H1 (cell line): ENCODE measurements around the gene HELZ2. TPM values are rescaled to one million over a fixed set of nuclear protein-coding genes. Genes with fewer than 3 reads are reported as not detected.

Source experiments
- CTCF ChIA-PET: fragments of 300-600 bp; sonication (Branson Sonifier 250); formaldehyde crosslinking; loops from one replicate; lab custom pipeline; 2021; ENCODE audit not compliant: partially characterized antibody; lab: Charles Lee
- POLR2A ChIA-PET: fragments of 300-600 bp; sonication (Branson Sonifier 250); formaldehyde crosslinking; loops from one replicate; lab custom pipeline; 2021; ENCODE audit warnings: inconsistent platforms; ENCODE audit not compliant: partially characterized antibody; lab: Charles Lee
- DNase-seq, 2 experiments: peaks; one replicate each; pipeline versions ENCODE4 v3.0.0 to v3.0.0-alpha.2; 2010 to 2022; ENCODE audit warnings: low spot score in 2 of 2, low read depth in 1 of 2, mixed read lengths in 1 of 2
- FAIRE-seq: peaks from 2 replicates; lab custom pipeline; 2011; peaks lifted over from hg19 to GRCh38; lab: Jason Lieb, UNC
- H2AFZ ChIP-seq: 2 replicates; pipeline ENCODE4 v1.8.1; 2012; ENCODE audit warnings: low read length, inconsistent platforms
- H2AK5ac ChIP-seq: 2 replicates; pipeline ENCODE4 v1.6.1; 2013; ENCODE audit warnings: low read depth, low read length
- H2BK120ac ChIP-seq: replicated peaks from 2 replicates; pipeline ENCODE3; 2013; ENCODE audit warnings: low read depth, low read length, inconsistent platforms
- H2BK12ac ChIP-seq: 2 replicates; pipeline ENCODE4 v1.6.1; 2013; ENCODE audit warnings: low read depth, low read length
- H2BK15ac ChIP-seq: 2 replicates; pipeline ENCODE4 v1.6.1; 2013; ENCODE audit warnings: low read length
- H2BK20ac ChIP-seq: 2 replicates; pipeline ENCODE4 v1.6.1; 2013; ENCODE audit warnings: low read length
- H2BK5ac ChIP-seq: 2 replicates; pipeline ENCODE4 v1.6.1; 2013; ENCODE audit warnings: low read depth, low read length
- H3K14ac ChIP-seq: 2 replicates; pipeline ENCODE4 v1.6.1; 2013; ENCODE audit warnings: inconsistent platforms; ENCODE audit not compliant: insufficient read length
- H3K18ac ChIP-seq: 2 replicates; pipeline ENCODE4 v1.6.1; 2013; ENCODE audit warnings: low read length; ENCODE audit errors: extremely low read depth
- H3K23ac ChIP-seq: 2 replicates; pipeline ENCODE4 v1.6.1; 2013; ENCODE audit warnings: inconsistent platforms; ENCODE audit not compliant: insufficient read length
- H3K23me2 ChIP-seq: 2 replicates; pipeline ENCODE4 v1.6.1; 2013; ENCODE audit warnings: low read depth, low read length
- H3K27ac ChIP-seq: 2 replicates; pipeline ENCODE4 v1.6.1; 2011; ENCODE audit warnings: low read depth, low read length, inconsistent platforms
- H3K27me3 ChIP-seq, 4 experiments: replicated peaks in 1 of 4; 1 replicate in 1 of 4; 2 replicates in 3 of 4; pipeline versions ENCODE4 v1.6.1 to v1.8.1; 2011 to 2013; ENCODE audit warnings: low read length in 3 of 4, mild to moderate bottlenecking in 3 of 4, inconsistent platforms in 2 of 4, mixed read lengths in 2 of 4, moderate library complexity in 1 of 4; ENCODE audit not compliant: control insufficient read depth in 3 of 4, insufficient read depth in 3 of 4; ENCODE audit errors: extremely low read depth in 1 of 4
- H3K36me3 ChIP-seq, 4 experiments: 2 replicates each; pipeline versions ENCODE4 v1.6.1 to v1.8.1; 2011 to 2013; ENCODE audit warnings: mild to moderate bottlenecking in 4 of 4, low read length in 3 of 4, moderate library complexity in 2 of 4, control low read depth in 1 of 4, inconsistent platforms in 1 of 4; ENCODE audit not compliant: insufficient read depth in 4 of 4, control insufficient read depth in 2 of 4
- H3K4ac ChIP-seq: replicated peaks from 2 replicates; pipeline ENCODE3; 2013; ENCODE audit warnings: low read length, low read depth, mixed read lengths, inconsistent platforms; ENCODE audit not compliant: insufficient read length
- H3K4me1 ChIP-seq, 4 experiments: replicated peaks in 1 of 4; 1 replicate in 1 of 4; 2 replicates in 3 of 4; pipeline versions ENCODE4 v1.6.1 to v1.8.1; 2011 to 2013; ENCODE audit warnings: low read length in 3 of 4, inconsistent platforms in 2 of 4, mixed read lengths in 1 of 4; ENCODE audit not compliant: insufficient read depth in 4 of 4, control insufficient read depth in 3 of 4
- H3K4me2 ChIP-seq, 2 experiments: 2 replicates each; pipeline versions ENCODE4 v1.6.1 to v1.8.1; 2011 to 2013; ENCODE audit warnings: low read depth in 2 of 2, low read length in 2 of 2, control low read depth in 1 of 2, inconsistent platforms in 1 of 2, mild to moderate bottlenecking in 1 of 2; ENCODE audit not compliant: insufficient read depth in 1 of 2
- H3K4me3 ChIP-seq, 4 experiments: fragments of 200-600, 300-600 bp in 1 of 4; sonication (generic), shearing (Covaris generic), sonication (Bioruptor Twin) in 1 of 4; 2 replicates each; pipeline versions ENCODE4 v1.5.1 to v1.8.1; 2011 to 2016; ENCODE audit warnings: low read length in 4 of 4, low read depth in 3 of 4, control low read depth in 2 of 4, inconsistent platforms in 2 of 4, mild to moderate bottlenecking in 2 of 4, mixed read lengths in 1 of 4, moderate library complexity in 1 of 4; ENCODE audit not compliant: insufficient read depth in 2 of 4; ENCODE audit errors: extremely low read depth in 1 of 4
- H3K56ac ChIP-seq: replicated peaks from 2 replicates; pipeline ENCODE3; 2013; ENCODE audit warnings: low read depth, mild to moderate bottlenecking, mixed read lengths, low read length, inconsistent platforms; ENCODE audit not compliant: insufficient read length
- H3K79me1 ChIP-seq: 2 replicates; pipeline ENCODE4 v1.6.1; 2013; ENCODE audit warnings: low read depth, low read length, control low read depth
- H3K79me2 ChIP-seq, 2 experiments: 2 replicates each; pipeline versions ENCODE4 v1.6.1 to v1.8.1; 2012 to 2013; ENCODE audit warnings: low read length in 2 of 2, mild to moderate bottlenecking in 2 of 2, inconsistent platforms in 1 of 2; ENCODE audit not compliant: insufficient read depth in 2 of 2, control insufficient read depth in 1 of 2
- H3K9ac ChIP-seq, 4 experiments: replicated peaks in 1 of 4; 1 replicate in 1 of 4; 2 replicates in 3 of 4; pipeline versions ENCODE4 v1.6.1 to v1.8.1; 2011 to 2013; ENCODE audit warnings: low read depth in 3 of 4, low read length in 3 of 4, control low read depth in 2 of 4, mild to moderate bottlenecking in 2 of 4, moderate library complexity in 2 of 4, inconsistent platforms in 1 of 4; ENCODE audit errors: extremely low read depth in 1 of 4
- H3K9me3 ChIP-seq, 2 experiments: 2 replicates each; pipeline versions ENCODE4 v1.6.1 to v1.8.1; 2012 to 2013; ENCODE audit warnings: mild to moderate bottlenecking in 2 of 2, moderate library complexity in 2 of 2, control low read depth in 1 of 2, inconsistent platforms in 1 of 2, low read depth in 1 of 2, low read length in 1 of 2, mixed read lengths in 1 of 2; ENCODE audit not compliant: insufficient read depth in 2 of 2
- H4K20me1 ChIP-seq, 2 experiments: replicated peaks in 1 of 2; 2 replicates each; pipeline versions ENCODE3 to v1.8.1; 2011 to 2013; ENCODE audit warnings: inconsistent platforms in 2 of 2, low read length in 2 of 2, mild to moderate bottlenecking in 1 of 2; ENCODE audit not compliant: insufficient read depth in 2 of 2, control insufficient read depth in 1 of 2
- H4K5ac ChIP-seq: 2 replicates; pipeline ENCODE4 v1.6.1; 2013; ENCODE audit warnings: low read length, low read depth, mixed read lengths, inconsistent platforms; ENCODE audit not compliant: insufficient read length
- H4K8ac ChIP-seq: 2 replicates; pipeline ENCODE4 v1.8.0; 2013; ENCODE audit warnings: mild to moderate bottlenecking, moderate library complexity, low read length, inconsistent platforms; ENCODE audit not compliant: insufficient read depth; ENCODE audit errors: extremely low read depth
- H4K91ac ChIP-seq: replicated peaks from 2 replicates; pipeline ENCODE3; 2013; ENCODE audit warnings: low read length, mixed read lengths, inconsistent platforms; ENCODE audit not compliant: insufficient read length
- ATF3 ChIP-seq: IDR thresholded peaks from 2 replicates; pipeline ENCODE4 v1.6.1; 2011; ENCODE audit warnings: low read depth, mild to moderate bottlenecking, low read length; ENCODE audit not compliant: insufficient read depth
- CEBPB ChIP-seq: IDR thresholded peaks from 2 replicates; pipeline ENCODE4 v1.6.1; 2012; ENCODE audit warnings: low read depth, low read length
- CTBP2 ChIP-seq: IDR thresholded peaks from 2 replicates; pipeline ENCODE4 v1.7.0; 2011; ENCODE audit warnings: borderline replicate concordance, mild to moderate bottlenecking, moderate library complexity, mixed read lengths, low read length; ENCODE audit not compliant: insufficient read depth, insufficient read length
- HDAC2 ChIP-seq, 2 experiments: fragments of 300-600 bp in 1 of 2; sonication (generic) in 1 of 2; IDR thresholded peaks; 2 replicates each; pipeline ENCODE4 v1.6.1; 2011 to 2012; ENCODE audit warnings: low read depth in 2 of 2, low read length in 2 of 2, mild to moderate bottlenecking in 2 of 2, moderate library complexity in 2 of 2, borderline replicate concordance in 1 of 2, inconsistent platforms in 1 of 2
- JUND ChIP-seq: IDR thresholded peaks from 2 replicates; pipeline ENCODE4 v1.6.1; 2011; ENCODE audit warnings: mild to moderate bottlenecking, improper control_type of control experiment, low read length
- RNF2 ChIP-seq: fragments of 200-900, 300-1000 bp; sonication (generic); IDR thresholded peaks from 2 replicates; pipeline ENCODE4 v1.7.1; 2016; ENCODE audit warnings: borderline replicate concordance, low read depth, mild to moderate bottlenecking, antibody characterized with exemption, low read length; ENCODE audit not compliant: poor library complexity, severe bottlenecking; ENCODE audit errors: missing control alignments
- RXRA ChIP-seq: IDR thresholded peaks from 2 replicates; pipeline ENCODE4 v1.6.1; 2011; ENCODE audit warnings: low read depth, mild to moderate bottlenecking, low read length, moderate library complexity; ENCODE audit not compliant: insufficient read depth
- SP1 ChIP-seq: IDR thresholded peaks from 2 replicates; pipeline ENCODE4 v1.6.1; 2011; ENCODE audit warnings: low read depth, low read length
- TAF7 ChIP-seq: optimal IDR thresholded peaks from 2 replicates; pipeline ENCODE3; 2011; ENCODE audit warnings: low read depth, mild to moderate bottlenecking, inconsistent platforms, low read length, moderate library complexity, borderline replicate concordance
- USF2 ChIP-seq: IDR thresholded peaks from 2 replicates; pipeline ENCODE4 v1.6.1; 2011; ENCODE audit warnings: low read length, improper control_type of control experiment
- ZNF274 ChIP-seq: IDR thresholded peaks from 2 replicates; pipeline ENCODE4 v1.7.0; 2012; ENCODE audit warnings: low read length, borderline replicate concordance; ENCODE audit errors: extremely low read depth
- WGBS, 2 experiments: shearing (Covaris generic) in 1 of 2; methylation state at CpG; one replicate each; pipeline versions ENCODE4 v1.1.6 to v1.1.7; 2013 to 2015; ENCODE audit warnings: low lambda C conversion rate in 2 of 2, mixed read lengths in 2 of 2, inconsistent platforms in 1 of 2, low coverage in 1 of 2, missing lambda C conversion rate in 1 of 2; ENCODE audit not compliant: insufficient replicate concordance in 2 of 2, insufficient coverage in 1 of 2, insufficient read length in 1 of 2; ENCODE audit errors: extremely low coverage in 1 of 2, missing lambda C conversion rate in 1 of 2; 5-methylcytosine and 5-hydroxymethylcytosine counted together
- polyA plus RNA-seq, 7 experiments: library from polyadenylated mRNA; depleted of rRNA in 3 of 7; stranded (reverse) in 5 of 7; unstranded in 2 of 7; fragments of >200 nt in 5 of 7; fragments of 200-250 nt in 2 of 7; gene quantifications; 1 replicate in 5 of 7; 2 replicates in 1 of 7; 4 replicates in 1 of 7; pipeline versions ENCODE4 v1.2.1 to v1.2.3, GENCODE V29; 2011 to 2013; ENCODE audit warnings: missing spikeins in 2 of 7, mixed read lengths in 2 of 7
- total RNA-seq: library from RNA; stranded (reverse); fragmentation: NEBNext Ultra II Directional; extraction: Animal tissue kit (Norgen Biotek cat#: 25700); gene quantifications from 2 replicates; pipeline ENCODE4 v1.2.1, GENCODE V29; 2021

Gene HELZ2
- total and polyA plus RNA-seq, 2 of the 8 experiments (the other 6 are each of a cell fraction or from before 2014, with no cell fraction given) = 7.9 to 17.5 TPM

- peaks cover 0 to 40% of the 10 kb centered on the region in 2 experiments; a peak in 2 of 4 replicates for H3K79me2 ChIP-seq
- TF ChIP-seq CTBP2 = no peak
- TF ChIP-seq HDAC2 (IDR thresholded peaks at IDR 0.05; ENCODE audit: borderline replicate concordance in 1 of 2, low read depth in 2 of 2, low read length in 2 of 2) = no peak
- no peak for TF ChIP-seq CEBPB
- no peak for TF ChIP-seq USF2
- TF ChIP-seq ZNF274 = no peak
- TF ChIP-seq JUND = no peak
- TF ChIP-seq RXRA = no peak
- TF ChIP-seq RNF2 = no peak
- TF ChIP-seq TAF7 = no peak
- TF ChIP-seq ATF3 = no peak
- TF ChIP-seq SP1 = no peak
Observed at GRCh38 chr20:63619086-63619485, 45.0 kb upstream of the HELZ2 start.

More at GRCh38 chr20:63619086-63619485, 45.0 kb upstream of the HELZ2 start:
- Histone ChIP-seq H3K9me3 (peaks cover 9% of the 10 kb centered on the region in 2 experiments; a peak in 3 of 4 replicates), H3K9ac (no peak overlapping the region), H2AFZ (no peak overlapping the region), H3K23me2 (no peaks in the 10 kb centered on the region), H3K27ac (no peak overlapping the region), H2BK5ac (no peak overlapping the region; the same call in 1 of the 2 replicates), H2BK120ac (no peak overlapping the region), H3K79me1 (peaks cover 7% of the 10 kb centered on the region), H3K4me1 (no peaks in the 10 kb centered on the region; a peak in 1 of 7 replicates), H2BK15ac (no peak overlapping the region), H4K8ac (no peak overlapping the region), H3K36me3 (peaks cover 5 to 20% (median 14%) of the 10 kb centered on the region in 4 experiments; a peak in 5 of 8 replicates), H2BK12ac (no peak overlapping the region), H2AK5ac (no peak overlapping the region), H3K14ac (no peak overlapping the region), H3K4ac (no peak overlapping the region), H3K4me3 (no peak overlapping the region), H3K27me3 (no peaks in the 10 kb centered on the region; a peak in 2 of 7 replicates), H3K56ac (no peak overlapping the region), H4K91ac (no peak overlapping the region), H4K5ac (no peak overlapping the region), H4K20me1 (peaks cover 0 to 5% of the 10 kb centered on the region in 2 experiments), H3K18ac (no peak overlapping the region), H3K23ac (no peak overlapping the region), H3K4me2 (no peak overlapping the region), H2BK20ac (no peak overlapping the region)
- FAIRE-seq (no peak), DNase-seq (no peak)
- CTCF ChIA-PET = interaction anchor here (0.6 to 2.2 kb wide), 4 partner anchors 14 to 395 kb away, joined by 3 to 7 read pairs (median 4); no protein-coding TSS in a partner anchor
- 96% methylated on average over 16 of the region's 16 CpGs; no CpG with 5 or more reads in 1 of the 2 experiments for WGBS, 2 experiments
- POLR2A ChIA-PET = interaction anchor here (0.8 to 1.2 kb wide), 2 partner anchors 31 to 44 kb away, joined by 3 read pairs; no protein-coding TSS in a partner anchor
